H9 (cell line): Measurements from ENCODE around the gene METRNL. TPM values are rescaled to one million over a fixed set of nuclear protein-coding genes. Genes with fewer than 3 reads are reported as not detected.

ENCODE experiments used
- DNase-seq: peaks from one replicate; pipeline ENCODE4 v3.0.0-alpha.2; 2017
- H2AFZ ChIP-seq: one replicate; pipeline ENCODE4 v1.6.1; 2013; ENCODE audit warnings: mild to moderate bottlenecking, low read length, control low read depth, moderate library complexity
- H2AK5ac ChIP-seq: 2 replicates; pipeline ENCODE4 v1.6.1; 2013; ENCODE audit warnings: low read length, control low read depth, mixed read lengths; ENCODE audit not compliant: insufficient read length
- H2BK120ac ChIP-seq: one replicate; pipeline ENCODE4 v1.6.1; 2013; ENCODE audit warnings: low read depth, mild to moderate bottlenecking, low read length, control low read depth, inconsistent platforms; ENCODE audit not compliant: poor library complexity, severe bottlenecking
- H2BK12ac ChIP-seq: 2 replicates; pipeline ENCODE4 v1.6.1; 2013; ENCODE audit warnings: low read length, control low read depth, mixed read lengths, low read depth; ENCODE audit not compliant: insufficient read length
- H2BK15ac ChIP-seq: 2 replicates; pipeline ENCODE4 v1.6.1; 2013; ENCODE audit warnings: low read depth, low read length, control low read depth
- H2BK20ac ChIP-seq: one replicate; pipeline ENCODE4 v1.6.1; 2013; ENCODE audit warnings: low read depth, mild to moderate bottlenecking, low read length, control low read depth, inconsistent platforms; ENCODE audit not compliant: poor library complexity, severe bottlenecking
- H2BK5ac ChIP-seq: 2 replicates; pipeline ENCODE4 v1.6.1; 2013; ENCODE audit warnings: low read length, control low read depth, mixed read lengths; ENCODE audit not compliant: insufficient read length
- H3K14ac ChIP-seq: 2 replicates; pipeline ENCODE4 v1.6.1; 2013; ENCODE audit warnings: low read length, control low read depth; ENCODE audit not compliant: insufficient read depth
- H3K18ac ChIP-seq: 2 replicates; pipeline ENCODE4 v1.6.1; 2013; ENCODE audit warnings: low read depth, mild to moderate bottlenecking, mixed read lengths, low read length, control low read depth; ENCODE audit not compliant: insufficient read length
- H3K23ac ChIP-seq: 2 replicates; pipeline ENCODE4 v1.6.1; 2013; ENCODE audit warnings: low read length, control low read depth, mixed read lengths, low read depth; ENCODE audit not compliant: insufficient read length
- H3K23me2 ChIP-seq: 2 replicates; pipeline ENCODE4 v1.6.1; 2013; ENCODE audit warnings: low read depth, mild to moderate bottlenecking, mixed read lengths, low read length, control low read depth; ENCODE audit not compliant: insufficient read length, poor library complexity, severe bottlenecking
- H3K27ac ChIP-seq: 2 replicates; pipeline ENCODE4 v1.5.1; 2013; ENCODE audit warnings: low read length, control low read depth, mixed read lengths, low read depth; ENCODE audit not compliant: insufficient read length
- H3K27me3 ChIP-seq: 2 replicates; pipeline ENCODE4 v1.6.1; 2013; ENCODE audit warnings: low read length, control low read depth, inconsistent platforms; ENCODE audit not compliant: insufficient read depth
- H3K4ac ChIP-seq: 2 replicates; pipeline ENCODE4 v1.6.1; 2013; ENCODE audit warnings: low read depth, mild to moderate bottlenecking, control low read depth, inconsistent platforms, low read length, moderate library complexity
- H3K4me1 ChIP-seq: 2 replicates; pipeline ENCODE4 v1.6.1; 2013; ENCODE audit warnings: low read length, control low read depth, inconsistent platforms; ENCODE audit not compliant: insufficient read depth
- H3K4me2 ChIP-seq: 2 replicates; pipeline ENCODE4 v1.6.1; 2013; ENCODE audit warnings: low read length, control low read depth, mixed read lengths; ENCODE audit not compliant: insufficient read length, insufficient read depth
- H3K56ac ChIP-seq: 2 replicates; pipeline ENCODE4 v1.6.1; 2013; ENCODE audit warnings: low read depth, mild to moderate bottlenecking, mixed read lengths, low read length, control low read depth; ENCODE audit not compliant: insufficient read length
- H3K79me1 ChIP-seq: 2 replicates; pipeline ENCODE4 v1.6.1; 2013; ENCODE audit warnings: low read depth, mild to moderate bottlenecking, moderate library complexity, low read length, control low read depth, inconsistent platforms; ENCODE audit not compliant: insufficient read depth, poor library complexity, severe bottlenecking
- H3K79me2 ChIP-seq: 2 replicates; pipeline ENCODE4 v1.6.1; 2013; ENCODE audit warnings: low read length, control low read depth, inconsistent platforms; ENCODE audit not compliant: insufficient read depth
- H3K9ac ChIP-seq: 2 replicates; pipeline ENCODE4 v1.6.1; 2013; ENCODE audit warnings: low read length, control low read depth, mixed read lengths; ENCODE audit not compliant: insufficient read length; ENCODE audit errors: extremely low read depth
- H3K9me3 ChIP-seq: one replicate; pipeline ENCODE4 v1.6.1; 2013; ENCODE audit warnings: low read depth, low read length, inconsistent platforms; ENCODE audit not compliant: control insufficient read depth
- H3T11ph ChIP-seq: one replicate; pipeline ENCODE4 v1.6.1; 2013; ENCODE audit warnings: mild to moderate bottlenecking, low read length, control low read depth, inconsistent platforms
- H4K20me1 ChIP-seq: one replicate; pipeline ENCODE4 v1.6.1; 2013; ENCODE audit not compliant: control insufficient read depth, insufficient read length, insufficient read depth
- H4K5ac ChIP-seq: 2 replicates; pipeline ENCODE4 v1.6.1; 2013; ENCODE audit warnings: low read depth, mild to moderate bottlenecking, mixed read lengths, low read length, control low read depth; ENCODE audit not compliant: insufficient read length
- H4K8ac ChIP-seq: replicated peaks from 2 replicates; pipeline ENCODE4 v1.6.1; 2013; ENCODE audit warnings: low read length, control low read depth, mixed read lengths, low read depth; ENCODE audit not compliant: insufficient read length
- H4K91ac ChIP-seq: 2 replicates; pipeline ENCODE4 v1.6.1; 2013; ENCODE audit warnings: low read depth, mild to moderate bottlenecking, moderate library complexity, mixed read lengths, low read length, control low read depth; ENCODE audit not compliant: insufficient read length
- H3K27ac Mint-ChIP-seq, 3 experiments: 2 replicates in 2 of 3; 3 replicates in 1 of 3; pipeline ENCODE4 v1.8.0; 2020 to 2021; ENCODE audit warnings: mixed read lengths in 3 of 3, mild to moderate bottlenecking in 1 of 3, moderate library complexity in 1 of 3
- H3K27me3 Mint-ChIP-seq: 2 replicates; pipeline ENCODE4 v1.8.0; 2021; ENCODE audit warnings: low read depth, mild to moderate bottlenecking, moderate library complexity, mixed read lengths
- H3K36me3 Mint-ChIP-seq, 3 experiments: 2 replicates in 2 of 3; 3 replicates in 1 of 3; pipeline ENCODE4 v1.8.0; 2020 to 2021; ENCODE audit warnings: low read depth in 3 of 3, mixed read lengths in 3 of 3; ENCODE audit not compliant: insufficient read depth in 1 of 3
- H3K4me1 Mint-ChIP-seq, 2 experiments: 2 replicates each; pipeline ENCODE4 v1.8.0; 2020; ENCODE audit warnings: mixed read lengths in 2 of 2
- H3K4me3 Mint-ChIP-seq, 2 experiments: 2 replicates in 1 of 2; 3 replicates in 1 of 2; pipeline ENCODE4 v1.8.0; 2020 to 2021; ENCODE audit warnings: mild to moderate bottlenecking in 2 of 2, mixed read lengths in 2 of 2, moderate library complexity in 1 of 2
- H3K9me3 Mint-ChIP-seq, 2 experiments: 2 replicates in 1 of 2; 3 replicates in 1 of 2; pipeline ENCODE4 v1.8.0; 2020; ENCODE audit warnings: mild to moderate bottlenecking in 2 of 2, mixed read lengths in 2 of 2, moderate library complexity in 1 of 2
- CTCF ChIP-seq: fragments of 200-600 bp; sonication (generic); conservative IDR thresholded peaks from 3 replicates; pipeline ENCODE4 v1.8.0; 2021; ENCODE audit warnings: antibody characterized with exemption, mild to moderate bottlenecking
- WGBS: extraction: QIAGEN DNeasy Blood & Tissue Kit; methylation state at CpG from one replicate; pipeline ENCODE4 v1.1.7; 2013; ENCODE audit warnings: missing lambda C conversion rate, low lambda C conversion rate, mixed read lengths; ENCODE audit not compliant: insufficient read length; ENCODE audit errors: extremely low coverage; 5-methylcytosine and 5-hydroxymethylcytosine counted together
- total RNA-seq: library from RNA; stranded (reverse); gene quantifications from 2 replicates; pipeline ENCODE4 v1.2.1, GENCODE V29; 2021

Gene METRNL
- total RNA-seq, 1 experiment from 2014 or later, result 21.4 TPM

GRCh38 chr17:83088451-83088850 lies 9.0 kb downstream of the METRNL start:
- no CpG with 5 or more reads among the region's 13 CpGs for WGBS
- Histone ChIP-seq H3K79me2 (no peaks in the 10 kb centered on the region; the same call in 1 of the 2 replicates), H4K20me1 (no peaks in the 10 kb centered on the region)

More at GRCh38 chr17:83088451-83088850, 9.0 kb downstream of the METRNL start:
- Histone ChIP-seq H3K4ac (no peak overlapping the region), H4K5ac (no peak overlapping the region), H2BK12ac (no peak overlapping the region), H3K18ac (no peak overlapping the region), H3K4me2 (no peak overlapping the region), H2BK20ac (no peak overlapping the region), H2BK120ac (no peak overlapping the region), H3K23me2 (no peaks in the 10 kb centered on the region), H3K27me3 (no peaks in the 10 kb centered on the region), H3K23ac (no peak overlapping the region), H4K8ac (no peak overlapping the region), H4K91ac (no peak overlapping the region), H3K79me1 (no peaks in the 10 kb centered on the region), H3K4me1 (peaks cover 4% of the 10 kb centered on the region; the same call in 1 of the 2 replicates), H3K27ac (no peak overlapping the region), H3T11ph (no peak overlapping the region), H3K56ac (no peak overlapping the region), H2AK5ac (no peak overlapping the region), H3K14ac (no peak overlapping the region), H3K9me3 (no peaks in the 10 kb centered on the region), H3K9ac (no peak overlapping the region), H2BK15ac (no peak overlapping the region), H2BK5ac (no peak overlapping the region), H2AFZ (no peak overlapping the region)
- H3K9me3 Mint-ChIP-seq, result no peaks in the 10 kb centered on the region
- peaks cover 12 to 16% (median 14%) of the 10 kb centered on the region in 3 experiments; a peak in 5 of 7 replicates for H3K36me3 Mint-ChIP-seq
- TF ChIP-seq CTCF, result no peak
- no peak overlapping the region for H3K27ac Mint-ChIP-seq
- H3K27me3 Mint-ChIP-seq, result peaks cover 3% of the 10 kb centered on the region; the same call in 1 of the 2 replicates
- DNase-seq, result no peak
- no peak overlapping the region for H3K4me3 Mint-ChIP-seq
- peaks cover 21 to 27% of the 10 kb centered on the region in 2 experiments for H3K4me1 Mint-ChIP-seq
